Measurements from ENCODE around the gene TNNT1. TPM values are rescaled to one million over a fixed set of nuclear protein-coding genes. Genes with fewer than 3 reads are reported as not detected.

The TNNT1 gene
- total RNA-seq, 1 experiment from 2014 or later: 228 TPM

DNA sequence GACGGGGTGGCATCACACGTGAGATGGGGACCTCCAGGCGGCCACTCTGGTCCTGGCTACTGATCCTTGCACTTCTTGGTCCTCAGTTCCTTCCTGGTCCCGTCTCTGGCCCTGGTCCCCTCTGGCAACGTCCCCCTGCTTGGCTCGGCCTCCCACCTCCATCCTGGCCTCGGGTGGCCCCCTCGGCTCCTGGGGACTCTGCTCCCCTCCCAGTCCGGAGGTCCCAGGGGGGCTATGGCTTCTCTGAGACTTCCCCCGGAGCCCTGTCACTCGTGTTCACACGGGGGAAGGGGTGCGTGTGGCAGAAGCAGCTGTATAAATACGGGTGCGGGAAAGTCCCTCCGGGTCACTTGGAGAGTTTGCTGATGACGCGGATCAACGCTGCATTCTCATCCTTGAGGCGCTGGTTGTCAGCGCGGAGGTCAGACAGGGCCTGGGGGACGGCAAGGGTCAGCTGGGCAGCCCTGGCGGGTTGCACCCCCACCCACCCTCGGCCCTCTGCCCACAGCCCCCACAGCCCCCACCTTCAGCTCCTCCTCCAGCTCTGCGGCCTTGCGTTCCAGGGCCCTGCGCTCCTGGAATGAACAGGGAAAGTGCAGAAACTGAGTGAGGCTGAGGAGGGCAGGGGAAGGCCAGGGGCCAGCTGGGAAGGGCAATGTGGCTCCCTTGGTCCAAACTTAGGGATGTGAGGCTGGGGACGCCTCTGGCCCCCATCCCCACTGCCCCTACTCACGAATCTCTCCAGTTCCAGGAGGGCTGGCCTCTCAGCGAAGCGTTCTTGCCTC, 57.7 kb downstream of the TNNT1 start:
- no peaks in the 10 kb centered on the region for H3K79me2 ChIP-seq (ENCODE audit: low read depth)
- intact Hi-C loops (cut with micrococcal nuclease; ENCODE audit: unreplicated experiment): no loop called here
- POLR2A ChIA-PET (ENCODE audit: unreplicated experiment): no interaction called here
- H3K4me2 ChIP-seq: no peak overlapping the region
- no peak overlapping the region for H2AFZ ChIP-seq
- H3K4me3 ChIP-seq: no peak overlapping the region
- TF ChIP-seq, protein P1, sequence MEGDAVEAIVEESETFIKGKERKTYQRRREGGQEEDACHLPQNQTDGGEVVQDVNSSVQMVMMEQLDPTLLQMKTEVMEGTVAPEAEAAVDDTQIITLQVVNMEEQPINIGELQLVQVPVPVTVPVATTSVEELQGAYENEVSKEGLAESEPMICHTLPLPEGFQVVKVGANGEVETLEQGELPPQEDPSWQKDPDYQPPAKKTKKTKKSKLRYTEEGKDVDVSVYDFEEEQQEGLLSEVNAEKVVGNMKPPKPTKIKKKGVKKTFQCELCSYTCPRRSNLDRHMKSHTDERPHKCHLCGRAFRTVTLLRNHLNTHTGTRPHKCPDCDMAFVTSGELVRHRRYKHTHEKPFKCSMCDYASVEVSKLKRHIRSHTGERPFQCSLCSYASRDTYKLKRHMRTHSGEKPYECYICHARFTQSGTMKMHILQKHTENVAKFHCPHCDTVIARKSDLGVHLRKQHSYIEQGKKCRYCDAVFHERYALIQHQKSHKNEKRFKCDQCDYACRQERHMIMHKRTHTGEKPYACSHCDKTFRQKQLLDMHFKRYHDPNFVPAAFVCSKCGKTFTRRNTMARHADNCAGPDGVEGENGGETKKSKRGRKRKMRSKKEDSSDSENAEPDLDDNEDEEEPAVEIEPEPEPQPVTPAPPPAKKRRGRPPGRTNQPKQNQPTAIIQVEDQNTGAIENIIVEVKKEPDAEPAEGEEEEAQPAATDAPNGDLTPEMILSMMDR (conservative IDR thresholded peaks at IDR 0.05): no peak
- TF ChIP-seq EZH2 (IDR thresholded peaks at IDR 0.05; ENCODE audit: low read depth): no peak
- H3K9me3 ChIP-seq (ENCODE audit: insufficient read depth, low read depth): no peaks in the 10 kb centered on the region
- CTCF ChIA-PET: no interaction called here
- H3F3A ChIP-seq (ENCODE audit: insufficient read depth, low read depth): peaks cover 47% of the 10 kb centered on the region
- BruUV-seq (replicated peaks): TSS peak; percentile 65
- peaks cover 7% of the 10 kb centered on the region; the same call in 1 of the 2 replicates for H3K36me3 ChIP-seq (ENCODE audit: low read depth)
- peaks cover 2% of the 10 kb centered on the region; the same call in 1 of the 2 replicates for H4K20me1 ChIP-seq (ENCODE audit: insufficient read depth)
- H3K9me2 ChIP-seq (ENCODE audit: insufficient read depth): no peaks in the 10 kb centered on the region
- no peak overlapping the region for H3K27ac ChIP-seq
- H3K4me1 ChIP-seq (replicated peaks; ENCODE audit: insufficient read depth): no peaks in the 10 kb centered on the region
- H3K27me3 ChIP-seq (ENCODE audit: insufficient read depth, low read depth): no peaks in the 10 kb centered on the region
- peak in 1 of 2 experiments; percentile 29 for DNase-seq

GRCh38 chr19:55090564-55090963, 58.4 kb downstream of the TNNT1 start:
- Histone ChIP-seq H3K79me2 (ENCODE audit: low read depth) (no peaks in the 10 kb centered on the region), H3K9me2 (ENCODE audit: insufficient read depth) (no peaks in the 10 kb centered on the region), H3K36me3 (ENCODE audit: low read depth) (peaks cover 7% of the 10 kb centered on the region; the same call in 1 of the 2 replicates), H2AFZ (no peak overlapping the region), H3K9me3 (ENCODE audit: insufficient read depth, low read depth) (no peaks in the 10 kb centered on the region), H3K27ac (no peak overlapping the region), H3K4me1 (replicated peaks; ENCODE audit: insufficient read depth) (no peaks in the 10 kb centered on the region), H3F3A (ENCODE audit: insufficient read depth, low read depth) (peaks cover 48% of the 10 kb centered on the region), H4K20me1 (ENCODE audit: insufficient read depth) (peaks cover 2% of the 10 kb centered on the region; the same call in 1 of the 2 replicates), H3K4me3 (no peak overlapping the region), H3K27me3 (ENCODE audit: insufficient read depth, low read depth) (no peaks in the 10 kb centered on the region), H3K4me2 (no peak overlapping the region)
- no TSS peak for BruUV-seq (replicated peaks)
- intact Hi-C loops (cut with micrococcal nuclease; ENCODE audit: unreplicated experiment): no loop called here
- ChIA-PET POLR2A (ENCODE audit: unreplicated experiment) (no interaction called here), CTCF (no interaction called here)
- DNase-seq: peak in 1 of 2 experiments; percentile 28
- no peak for TF ChIP-seq EZH2 (IDR thresholded peaks at IDR 0.05; ENCODE audit: low read depth)
- TF ChIP-seq, protein P1 (conservative IDR thresholded peaks at IDR 0.05): no peak

- Histone ChIP-seq H3K4me2 (no peak overlapping the region), H3K36me3 (ENCODE audit: low read depth) (peaks cover 7% of the 10 kb centered on the region; the same call in 1 of the 2 replicates), H3F3A (ENCODE audit: insufficient read depth, low read depth) (peaks cover 56% of the 10 kb centered on the region), H3K9me2 (ENCODE audit: insufficient read depth) (no peaks in the 10 kb centered on the region), H3K27me3 (ENCODE audit: insufficient read depth, low read depth) (no peaks in the 10 kb centered on the region), H3K27ac (no peak overlapping the region), H4K20me1 (ENCODE audit: insufficient read depth) (peaks cover 4% of the 10 kb centered on the region), H2AFZ (no peak overlapping the region), H3K4me1 (replicated peaks; ENCODE audit: insufficient read depth) (no peaks in the 10 kb centered on the region), H3K79me2 (ENCODE audit: low read depth) (no peaks in the 10 kb centered on the region), H3K9me3 (ENCODE audit: insufficient read depth, low read depth) (no peaks in the 10 kb centered on the region), H3K4me3 (no peak overlapping the region)
- ChIA-PET POLR2A (ENCODE audit: unreplicated experiment) (no interaction called here), CTCF (interaction anchor here (0.6 to 1.1 kb wide), 2 partner anchors 29 to 415 kb away, joined by 3 read pairs; no protein-coding TSS in a partner anchor)
- peak in 1 of 2 experiments; percentile 28 for DNase-seq
- no peak for TF ChIP-seq EZH2 (IDR thresholded peaks at IDR 0.05; ENCODE audit: low read depth)
- TF ChIP-seq, protein P1 (conservative IDR thresholded peaks at IDR 0.05): no peak
- intact Hi-C loops (cut with micrococcal nuclease; ENCODE audit: unreplicated experiment): no loop called here
- no TSS peak for BruUV-seq (replicated peaks)
Measured at GRCh38 chr19:55089342-55089944, 59.6 kb downstream of the TNNT1 start.
